Left hindlimb (tissue), 1 donor: ENCODE results near the gene TDRD3.

ENCODE experiments used
- DNase-seq: peaks from one replicate; pipeline ENCODE4 v3.0.0-alpha.2; 2018

The TDRD3 gene

GRCh38 chr13:60583196-60583888, 186.3 kb downstream of the TDRD3 start:
- DNase-seq = no peak

GRCh38 chr13:60583911-60584753, 187.1 kb downstream of the TDRD3 start:
- DNase-seq = no peak

- DNase-seq = no peak
Measured at GRCh38 chr13:60584976-60585375, 188.0 kb downstream of the TDRD3 start.

- peak; percentile 41 for DNase-seq
Measured at GRCh38 chr13:60590800-60591747, 194.1 kb downstream of the TDRD3 start.

- DNase-seq = no peak
Measured at GRCh38 chr13:60603049-60603448, 206.0 kb downstream of the TDRD3 start.

GRCh38 chr13:60604058-60604457, 207.0 kb downstream of the TDRD3 start:
- DNase-seq = no peak

GRCh38 chr13:60608954-60609353, 211.9 kb downstream of the TDRD3 start:
- no peak for DNase-seq

GRCh38 chr13:60611523-60611922, 214.5 kb downstream of the TDRD3 start:
- DNase-seq = no peak

GRCh38 chr13:60612593-60612992, 215.6 kb downstream of the TDRD3 start:
- DNase-seq = no peak

GRCh38 chr13:60613080-60613479, 216.1 kb downstream of the TDRD3 start:
- no peak for DNase-seq

- DNase-seq = no peak
Measured at GRCh38 chr13:60617991-60618733, 221.1 kb downstream of the TDRD3 start.

GRCh38 chr13:60619461-60619860, 222.4 kb downstream of the TDRD3 start:
- DNase-seq = no peak

GRCh38 chr13:60620611-60621395, 223.8 kb downstream of the TDRD3 start:
- DNase-seq = no peak

GRCh38 chr13:60623151-60623550, 226.1 kb downstream of the TDRD3 start:
- DNase-seq = no peak
